Spleen (tissue), 7 donors: ENCODE data around the gene MAL.

Source experiments
- POLR2A ChIP-seq, 3 donors: fragments of 450-650 bp; IDR thresholded peaks; one replicate each; pipeline ENCODE4 v1.5.1; 2017; ENCODE audit warnings: antibody characterized with exemption in 3 of 3, mild to moderate bottlenecking in 1 of 3
- POLR2AphosphoS5 ChIP-seq, 3 donors: sonication (generic); formaldehyde crosslinking; IDR thresholded peaks; one replicate each; pipeline ENCODE4 v1.5.1; 2017; ENCODE audit warnings: antibody characterized with exemption in 3 of 3
- TF ChIP-seq, protein P1 (sequence below), 11 experiments: fragments of 200-600 bp in 7 of 11; fragments of 450-650 bp in 4 of 11; sonication (generic) in 4 of 11; IDR thresholded peaks in 8 of 11; conservative IDR thresholded peaks in 3 of 11; 1 replicate in 7 of 11; 2 replicates in 4 of 11; pipeline versions ENCODE4 v1.4.0 to v1.8.0; 2016 to 2021; ENCODE audit warnings: antibody characterized with exemption in 11 of 11, inconsistent platforms in 4 of 11, mild to moderate bottlenecking in 1 of 11
- donor health status: DM: no; HTN: no; CAD: no; lungs with moderate emphysema.
- donor health status: DM: no; HTN: no; CAD: no.
- donor health status: DM: no; HTN: no; CAD: no.

DNA sequence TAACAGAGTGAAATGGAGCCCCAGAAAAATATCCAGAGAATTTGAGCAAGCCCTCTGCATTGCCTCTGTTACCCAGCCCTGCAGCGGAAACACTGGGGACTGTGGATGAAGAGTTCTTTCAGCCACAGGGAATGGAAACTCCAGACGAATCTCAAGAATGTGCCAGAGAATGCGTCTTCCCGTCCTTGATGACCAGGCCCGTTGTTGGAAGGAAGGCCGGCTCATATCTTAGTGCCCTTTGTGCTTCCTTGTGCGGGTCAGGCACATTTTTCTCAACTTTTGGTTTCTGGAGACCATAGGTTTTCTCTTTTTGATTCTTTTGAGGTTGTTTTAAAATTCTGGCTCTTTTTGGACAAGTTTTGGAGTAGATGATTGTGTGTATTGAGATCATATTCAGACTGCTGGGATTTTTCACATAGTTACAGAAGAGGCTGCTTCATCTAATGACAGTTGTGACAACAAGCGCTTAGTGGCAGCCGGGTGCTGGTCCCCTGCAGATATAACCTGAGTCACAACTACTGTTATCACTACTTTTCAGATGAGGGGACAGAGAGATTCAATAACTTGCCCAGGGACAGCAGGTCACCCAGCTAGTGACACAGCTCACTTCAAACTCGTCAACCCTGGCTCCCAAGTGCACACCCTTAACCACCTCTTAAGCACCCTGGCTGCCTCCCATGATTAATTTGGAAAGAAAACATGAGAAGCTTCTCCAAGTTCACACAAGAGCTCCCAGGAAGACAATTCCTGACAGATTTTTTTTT, 15.7 kb downstream of the MAL start:
- TF ChIP-seq, protein P1, sequence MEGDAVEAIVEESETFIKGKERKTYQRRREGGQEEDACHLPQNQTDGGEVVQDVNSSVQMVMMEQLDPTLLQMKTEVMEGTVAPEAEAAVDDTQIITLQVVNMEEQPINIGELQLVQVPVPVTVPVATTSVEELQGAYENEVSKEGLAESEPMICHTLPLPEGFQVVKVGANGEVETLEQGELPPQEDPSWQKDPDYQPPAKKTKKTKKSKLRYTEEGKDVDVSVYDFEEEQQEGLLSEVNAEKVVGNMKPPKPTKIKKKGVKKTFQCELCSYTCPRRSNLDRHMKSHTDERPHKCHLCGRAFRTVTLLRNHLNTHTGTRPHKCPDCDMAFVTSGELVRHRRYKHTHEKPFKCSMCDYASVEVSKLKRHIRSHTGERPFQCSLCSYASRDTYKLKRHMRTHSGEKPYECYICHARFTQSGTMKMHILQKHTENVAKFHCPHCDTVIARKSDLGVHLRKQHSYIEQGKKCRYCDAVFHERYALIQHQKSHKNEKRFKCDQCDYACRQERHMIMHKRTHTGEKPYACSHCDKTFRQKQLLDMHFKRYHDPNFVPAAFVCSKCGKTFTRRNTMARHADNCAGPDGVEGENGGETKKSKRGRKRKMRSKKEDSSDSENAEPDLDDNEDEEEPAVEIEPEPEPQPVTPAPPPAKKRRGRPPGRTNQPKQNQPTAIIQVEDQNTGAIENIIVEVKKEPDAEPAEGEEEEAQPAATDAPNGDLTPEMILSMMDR (IDR thresholded peaks at IDR 0.05 in 8 of 11, conservative IDR thresholded peaks at IDR 0.05 in 3 of 11) = no peak
- TF ChIP-seq POLR2AphosphoS5 (IDR thresholded peaks at IDR 0.05) = no peak
- TF ChIP-seq POLR2A (IDR thresholded peaks at IDR 0.05) = no peak
